Gastroesophageal sphincter (tissue), 3 donors: Measurements from ENCODE around the gene TPM4.
"Not testable (repeated sequence)": the region's sequence is repeated elsewhere in the genome, so short reads cannot be mapped to it uniquely, and the experiment has no call there.

Source experiments
- EP300 ChIP-seq: sonication (generic); formaldehyde crosslinking; IDR thresholded peaks from one replicate; pipeline ENCODE4 v1.6.1; 2017; ENCODE audit warnings: antibody characterized with exemption, mild to moderate bottlenecking
- POLR2A ChIP-seq, 2 donors: fragments of 450-650 bp; IDR thresholded peaks; one replicate each; pipeline ENCODE4 v1.6.1; 2017; ENCODE audit warnings: antibody characterized with exemption in 2 of 2, mild to moderate bottlenecking in 2 of 2, moderate library complexity in 1 of 2
- POLR2AphosphoS5 ChIP-seq: sonication (generic); formaldehyde crosslinking; IDR thresholded peaks from one replicate; pipeline ENCODE4 v1.6.1; 2017; ENCODE audit warnings: antibody characterized with exemption
- TF ChIP-seq, protein P1 (sequence below), 4 experiments: fragments of 200-600 bp in 2 of 4; fragments of 450-650 bp in 2 of 4; sonication (generic) in 1 of 4; IDR thresholded peaks; one replicate each; pipeline ENCODE4 v1.5.1; 2017 to 2019; ENCODE audit warnings: antibody characterized with exemption in 4 of 4, mild to moderate bottlenecking in 2 of 4, moderate library complexity in 2 of 4

DNA sequence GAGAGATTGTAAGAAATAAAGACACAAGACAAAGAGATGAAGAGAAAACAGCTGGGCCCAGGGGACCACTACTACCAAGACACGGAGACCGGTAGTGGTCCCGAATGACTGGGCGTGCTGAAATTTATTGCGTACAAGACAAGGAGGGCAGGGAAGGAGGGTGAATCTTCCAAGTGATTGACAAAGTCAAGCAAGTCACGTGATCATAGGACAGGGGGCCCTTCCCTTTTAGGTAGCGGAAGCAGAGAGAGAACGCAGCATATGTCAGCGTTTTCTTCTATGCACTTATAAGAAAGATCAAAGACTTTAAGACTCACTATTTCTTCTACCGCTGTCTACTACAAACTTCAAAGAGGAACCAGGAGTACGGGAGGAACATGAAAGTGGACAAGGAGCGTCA lies 46.1 kb upstream of the TPM4 start:
- not testable (repeated sequence) for TF ChIP-seq POLR2A (IDR thresholded peaks at IDR 0.05); EP300; POLR2AphosphoS5
- TF ChIP-seq, protein P1, sequence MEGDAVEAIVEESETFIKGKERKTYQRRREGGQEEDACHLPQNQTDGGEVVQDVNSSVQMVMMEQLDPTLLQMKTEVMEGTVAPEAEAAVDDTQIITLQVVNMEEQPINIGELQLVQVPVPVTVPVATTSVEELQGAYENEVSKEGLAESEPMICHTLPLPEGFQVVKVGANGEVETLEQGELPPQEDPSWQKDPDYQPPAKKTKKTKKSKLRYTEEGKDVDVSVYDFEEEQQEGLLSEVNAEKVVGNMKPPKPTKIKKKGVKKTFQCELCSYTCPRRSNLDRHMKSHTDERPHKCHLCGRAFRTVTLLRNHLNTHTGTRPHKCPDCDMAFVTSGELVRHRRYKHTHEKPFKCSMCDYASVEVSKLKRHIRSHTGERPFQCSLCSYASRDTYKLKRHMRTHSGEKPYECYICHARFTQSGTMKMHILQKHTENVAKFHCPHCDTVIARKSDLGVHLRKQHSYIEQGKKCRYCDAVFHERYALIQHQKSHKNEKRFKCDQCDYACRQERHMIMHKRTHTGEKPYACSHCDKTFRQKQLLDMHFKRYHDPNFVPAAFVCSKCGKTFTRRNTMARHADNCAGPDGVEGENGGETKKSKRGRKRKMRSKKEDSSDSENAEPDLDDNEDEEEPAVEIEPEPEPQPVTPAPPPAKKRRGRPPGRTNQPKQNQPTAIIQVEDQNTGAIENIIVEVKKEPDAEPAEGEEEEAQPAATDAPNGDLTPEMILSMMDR (IDR thresholded peaks at IDR 0.05), result not testable (repeated sequence)
